ENCODE data around the gene NKAIN2. TPM values are rescaled to one million over a fixed set of nuclear protein-coding genes. Genes with fewer than 3 reads are reported as not detected.

NKAIN2 gene
- total and polyA plus RNA-seq, 7 donors = 0.08 to 13.5 (median 1.1) TPM

- no peak for DNase-seq
- Histone ChIP-seq H3K9me3 (no peaks in the 10 kb centered on the region), H3K27me3 (ENCODE audit: insufficient read depth in 3 of 3, low read length in 2 of 3) (no peaks in the 10 kb centered on the region), H3K4me3 (peak overlapping the region; percentile 82), H3K4me1 (peaks cover 6% of the 10 kb centered on the region), H3K36me3 (ENCODE audit: insufficient read depth in 1 of 2, low read depth in 1 of 2) (no peaks in the 10 kb centered on the region), H3K27ac (peak overlapping the region; percentile 72)
- ATAC-seq = no peak
- intact Hi-C loops (cut with DNase I) = loop anchor here (5.0 to 10.0 kb wide), 4 partner anchors 160 to 990 kb away; no protein-coding TSS in a partner anchor
- WGBS, 3 donors = 36 to 54% (median 37%) methylated on average over 5 of the region's 5 CpGs
- TF ChIP-seq CTCF (IDR thresholded peaks at IDR 0.05) = no peak
Measured at GRCh38 chr6:123804787-123805540, 1.3 kb downstream of the NKAIN2 start.

- Histone ChIP-seq H3K4me1 (peaks cover 6% of the 10 kb centered on the region), H3K27me3 (ENCODE audit: insufficient read depth in 3 of 3, low read length in 2 of 3) (no peaks in the 10 kb centered on the region), H3K27ac (peak overlapping the region; percentile 34), H3K36me3 (ENCODE audit: insufficient read depth in 1 of 2, low read depth in 1 of 2) (no peaks in the 10 kb centered on the region), H3K4me3 (no peak overlapping the region), H3K9me3 (no peaks in the 10 kb centered on the region)
- no peak for TF ChIP-seq CTCF (IDR thresholded peaks at IDR 0.05)
- intact Hi-C loops (cut with DNase I) = loop anchor here (10.0 kb wide), 3 partner anchors 159 to 989 kb away; no protein-coding TSS in a partner anchor
- ATAC-seq (no peak), DNase-seq (no peak)
- WGBS, 3 donors = 62 to 80% (median 71%) methylated on average over 1 of the region's 1 CpG
Measured at GRCh38 chr6:123805921-123806320, 2.3 kb downstream of the NKAIN2 start.

- intact Hi-C loops (cut with DNase I) = loop anchor here (10.0 kb wide), 3 partner anchors 158 to 988 kb away; no protein-coding TSS in a partner anchor
- Histone ChIP-seq H3K27me3 (ENCODE audit: insufficient read depth in 3 of 3, low read length in 2 of 3) (no peaks in the 10 kb centered on the region), H3K4me3 (no peak overlapping the region), H3K36me3 (ENCODE audit: insufficient read depth in 1 of 2, low read depth in 1 of 2) (no peaks in the 10 kb centered on the region), H3K9me3 (no peaks in the 10 kb centered on the region), H3K4me1 (peaks cover 6% of the 10 kb centered on the region), H3K27ac (peak overlapping the region; percentile 34)
- no peak for ATAC-seq
- 78 to 88% (median 83%) methylated on average over 2 of the region's 2 CpGs for WGBS, 3 donors
- DNase-seq = no peak
- no peak for TF ChIP-seq CTCF (IDR thresholded peaks at IDR 0.05)
Measured at GRCh38 chr6:123806561-123806960, 2.9 kb downstream of the NKAIN2 start.

GRCh38 chr6:123808556-123808955 lies 4.9 kb downstream of the NKAIN2 start:
- no peaks in the 10 kb centered on the region for H3K36me3 ChIP-seq (ENCODE audit: insufficient read depth in 1 of 2, low read depth in 1 of 2)
- intact Hi-C loops (cut with DNase I) = loop anchor here (10.0 kb wide), 3 partner anchors 156 to 986 kb away; no protein-coding TSS in a partner anchor
- WGBS, 3 donors = 52 to 72% (median 58%) methylated on average over 3 of the region's 3 CpGs
- no peak overlapping the region for H3K4me3 ChIP-seq
- no peak for TF ChIP-seq CTCF (IDR thresholded peaks at IDR 0.05)
- no peaks in the 10 kb centered on the region for H3K27me3 ChIP-seq (ENCODE audit: insufficient read depth in 3 of 3, low read length in 2 of 3)
- ATAC-seq (no peak), DNase-seq (no peak)
- no peaks in the 10 kb centered on the region for H3K4me1 ChIP-seq
- no peak overlapping the region for H3K27ac ChIP-seq
- no peaks in the 10 kb centered on the region for H3K9me3 ChIP-seq
